GM21576 (cell line): ENCODE measurements around the gene PIM1.
A peak's percentile ranks its signal among the peaks of the same experiment; 100 is the strongest.

ENCODE experiments used
- ATAC-seq: cut with Tn5 transposase; IDR thresholded peaks from one replicate; pipeline ENCODE4 v1.9.1; 2021; ENCODE audit warnings: mild to moderate bottlenecking, moderate library complexity; ENCODE audit not compliant: unreplicated experiment

PIM1 gene

GRCh38 chr6:37137201-37138090 lies 32.5 kb upstream of the PIM1 start:
- no peak for ATAC-seq

- ATAC-seq: no peak
These were observed 31.1 kb upstream of the PIM1 start for GRCh38 chr6:37138856-37139229.

GRCh38 chr6:37139230-37139962 lies 30.6 kb upstream of the PIM1 start:
- ATAC-seq: no peak

- ATAC-seq: no peak
These were observed 29.8 kb upstream of the PIM1 start for GRCh38 chr6:37140145-37140544.

- ATAC-seq: no peak
These were observed 28.5 kb upstream of the PIM1 start for GRCh38 chr6:37141281-37142049.

GRCh38 chr6:37142050-37142614 lies 27.8 kb upstream of the PIM1 start:
- ATAC-seq: no peak

- ATAC-seq: no peak
These were observed 26.4 kb upstream of the PIM1 start for GRCh38 chr6:37143585-37143984.

GRCh38 chr6:37145443-37145842 lies 24.5 kb upstream of the PIM1 start:
- ATAC-seq: no peak

GRCh38 chr6:37146735-37147157 lies 23.2 kb upstream of the PIM1 start:
- no peak for ATAC-seq

GRCh38 chr6:37149745-37150144 lies 20.2 kb upstream of the PIM1 start:
- no peak for ATAC-seq

- no peak for ATAC-seq
These were observed 19.6 kb upstream of the PIM1 start for GRCh38 chr6:37150314-37150713.

GRCh38 chr6:37155394-37156312 lies 14.3 kb upstream of the PIM1 start:
- ATAC-seq: peak; percentile 78

- ATAC-seq: no peak
These were observed 11.4 kb upstream of the PIM1 start for GRCh38 chr6:37158508-37158907.

GRCh38 chr6:37160922-37161778 lies 8.8 kb upstream of the PIM1 start:
- ATAC-seq: no peak

- no peak for ATAC-seq
These were observed 7.2 kb upstream of the PIM1 start for GRCh38 chr6:37162740-37163139.

- no peak for ATAC-seq
These were observed 1.7 kb upstream of the PIM1 start for GRCh38 chr6:37168163-37168758.

GRCh38 chr6:37168811-37169495 lies 999 bp upstream of the PIM1 start:
- ATAC-seq: no peak
